SW480 (cell line): Measurements from ENCODE around the gene HIC1.

Source experiments
- DNase-seq: peaks from one replicate; pipeline ENCODE4 v3.0.0-alpha.2; 2016; ENCODE audit warnings: low spot score

The HIC1 gene

GRCh38 chr17:2044263-2044894 is 10.5 kb upstream of the HIC1 start:
- DNase-seq: no peak

- no peak for DNase-seq
Measured at GRCh38 chr17:2047590-2047989, 7.3 kb upstream of the HIC1 start.

- no peak for DNase-seq
Measured at GRCh38 chr17:2048805-2049204, 6.1 kb upstream of the HIC1 start.

DNA sequence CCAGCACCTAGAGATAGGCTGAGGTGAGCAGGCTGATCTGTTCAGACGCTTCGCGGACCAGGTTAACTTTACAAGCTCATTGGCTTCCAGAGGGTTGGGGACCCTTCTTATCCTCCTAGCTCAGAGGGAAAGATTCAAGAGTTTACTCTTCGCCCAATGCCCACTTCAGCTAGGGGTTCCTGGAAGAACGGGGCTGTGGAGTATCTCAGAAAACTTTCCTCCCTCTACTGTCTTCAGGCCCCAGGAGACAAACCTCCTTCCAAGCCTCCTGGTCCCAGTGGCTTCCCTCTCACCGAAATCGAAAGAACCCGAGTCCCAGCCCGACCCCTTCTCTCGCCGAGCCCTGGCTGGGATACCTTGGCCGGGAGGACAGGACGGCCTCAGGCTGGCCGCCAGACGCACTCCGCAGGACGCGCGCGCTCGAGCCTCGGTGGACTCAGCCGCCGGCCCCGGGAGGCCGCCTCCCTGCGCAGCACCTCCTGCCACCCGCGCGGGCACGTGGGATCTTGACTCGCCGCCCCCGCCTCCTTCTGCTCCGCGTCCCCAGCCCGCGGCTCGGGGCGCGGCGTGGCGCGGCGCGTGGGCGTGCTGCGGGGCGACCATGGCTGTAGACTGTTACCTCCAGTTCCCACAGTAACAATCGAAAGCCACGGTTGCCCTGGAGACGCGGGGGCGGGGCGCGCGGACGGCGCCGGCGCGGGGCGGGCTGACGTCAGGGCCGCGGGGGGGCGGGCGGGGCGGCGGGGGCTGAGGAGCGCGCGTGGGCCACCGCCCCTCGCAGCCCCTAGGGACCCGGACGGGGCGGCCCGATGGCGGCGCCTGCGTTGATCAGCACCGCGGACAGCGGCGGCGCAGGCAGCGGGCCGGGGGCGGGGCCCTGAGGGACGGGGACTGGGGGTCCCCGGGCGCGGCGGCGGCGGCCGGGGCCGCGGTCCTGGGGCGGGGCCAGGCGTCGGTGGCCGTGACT is 5.3 kb upstream of the HIC1 start:
- DNase-seq: peak; percentile 77

DNA sequence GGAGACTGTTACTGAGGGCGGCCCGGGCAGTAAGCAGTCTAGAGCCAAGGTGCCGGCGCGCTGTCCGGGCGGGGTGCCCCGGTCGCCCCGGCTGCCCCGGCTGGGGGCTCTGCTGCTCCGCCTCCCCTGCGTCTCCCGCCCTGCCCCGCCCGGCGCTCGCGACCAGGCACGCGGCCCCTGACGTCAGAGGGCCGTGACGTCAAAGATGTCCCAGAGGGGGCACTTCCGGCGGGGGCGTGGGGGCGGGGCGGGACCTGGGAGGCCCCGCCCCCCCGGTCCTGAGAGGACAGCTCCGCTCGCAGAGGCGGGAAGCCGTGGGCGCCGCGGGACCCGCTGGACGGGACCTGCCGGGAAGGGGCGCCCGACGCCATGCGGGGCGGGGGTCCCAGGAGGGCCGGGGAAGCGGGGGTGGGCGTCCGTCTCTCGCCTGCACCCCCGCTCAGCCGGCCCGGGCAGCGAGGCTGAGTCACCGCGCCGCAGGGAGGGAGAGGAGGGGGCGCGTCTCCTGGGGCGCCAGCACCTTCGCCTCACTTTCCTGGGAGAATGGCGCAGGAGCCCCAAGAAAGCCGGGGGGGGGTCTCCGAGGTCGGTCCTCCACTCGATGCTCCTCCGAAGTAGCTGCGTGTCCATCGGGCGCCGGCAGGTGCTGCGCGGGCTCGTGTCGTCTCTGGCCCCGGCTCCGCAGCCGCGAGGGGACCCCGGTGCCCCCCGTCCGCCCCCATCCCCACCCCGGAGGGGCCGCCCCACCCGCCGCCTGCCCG is 4.4 kb upstream of the HIC1 start:
- peak; percentile 68 for DNase-seq

GRCh38 chr17:2051061-2051932 is 3.6 kb upstream of the HIC1 start:
- DNase-seq: peak; percentile 29

DNA sequence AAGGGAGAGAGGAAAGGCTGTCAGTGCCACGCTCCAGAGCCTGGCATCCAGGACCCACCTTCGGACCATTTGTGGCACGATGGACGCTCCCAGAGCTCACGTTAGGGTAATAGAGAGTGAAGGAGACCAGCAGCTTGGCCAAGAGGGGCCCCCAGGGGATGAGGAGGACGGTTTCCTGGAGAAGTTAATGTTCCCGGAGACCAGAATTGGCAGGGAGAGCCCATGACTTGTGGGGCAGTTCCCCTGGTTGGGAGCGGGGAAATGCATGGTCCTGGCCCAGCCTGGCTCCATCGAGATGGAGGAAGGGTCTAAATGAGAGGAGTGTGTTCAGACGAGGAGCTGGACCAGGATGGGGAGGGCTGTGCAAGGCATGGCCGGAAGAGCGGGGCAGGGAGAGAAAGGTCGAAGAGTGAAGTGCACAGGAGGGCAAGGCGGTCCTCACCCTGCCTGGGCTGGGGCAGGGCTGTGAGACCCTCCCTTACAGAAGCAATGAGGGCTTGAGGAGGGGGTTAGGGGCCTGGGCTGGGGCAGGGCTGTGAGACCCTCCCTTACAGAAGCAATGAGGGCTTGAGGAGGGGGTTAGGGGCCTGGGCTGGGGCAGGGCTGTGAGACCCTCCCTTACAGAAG is 2.9 kb upstream of the HIC1 start:
- DNase-seq: no peak

DNA sequence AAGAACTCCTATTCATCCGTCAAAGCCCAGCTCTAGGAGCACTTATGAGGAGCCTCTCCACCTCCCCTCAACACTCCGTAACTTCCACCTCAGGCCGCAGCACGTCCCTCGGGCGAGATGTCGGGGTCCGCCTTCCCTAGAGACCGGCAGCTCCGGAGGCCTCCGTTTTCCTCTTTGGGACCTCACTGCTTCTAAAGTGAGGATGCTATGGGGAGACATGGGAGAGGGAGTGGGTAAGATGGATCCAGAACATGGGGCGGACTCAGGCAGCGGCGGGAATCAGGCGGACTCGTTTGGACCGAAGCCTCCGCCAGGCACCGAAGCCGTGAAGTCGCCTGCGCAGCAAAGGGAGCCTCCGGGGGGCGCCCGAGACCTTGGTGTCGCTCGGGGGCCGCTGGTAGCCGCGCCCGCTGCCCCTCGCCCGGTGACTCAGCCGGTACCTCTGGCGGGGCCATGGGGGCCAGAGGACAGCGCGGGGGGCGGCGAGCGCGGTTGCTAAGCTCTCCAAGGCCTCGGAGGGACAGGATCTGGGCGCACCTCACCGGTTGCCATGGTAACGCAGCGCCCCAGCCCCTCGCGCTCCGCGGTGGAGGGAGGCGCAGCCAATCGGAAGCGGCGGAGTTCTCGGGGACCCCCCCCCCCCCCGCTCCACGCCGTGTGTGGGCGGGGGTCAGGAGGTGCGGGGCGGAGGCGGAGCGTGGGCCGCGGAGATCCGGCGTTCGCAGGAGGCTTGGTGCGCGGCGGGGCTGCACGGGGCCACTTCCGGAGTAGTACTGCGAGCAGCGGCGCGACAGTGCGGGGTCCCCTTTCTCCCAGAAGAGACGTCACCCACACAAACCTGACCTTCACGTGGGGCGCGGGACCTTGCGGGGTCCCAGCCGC is 1.3 kb upstream of the HIC1 start:
- DNase-seq: peak; percentile 62

GRCh38 chr17:2054262-2054511 is 716 bp upstream of the HIC1 start:
- no peak for DNase-seq

- no peak for DNase-seq
Measured at GRCh38 chr17:2055292-2056205, 646 bp downstream of the HIC1 start.

GRCh38 chr17:2056206-2057174 is 1.6 kb downstream of the HIC1 start:
- DNase-seq: no peak

DNA sequence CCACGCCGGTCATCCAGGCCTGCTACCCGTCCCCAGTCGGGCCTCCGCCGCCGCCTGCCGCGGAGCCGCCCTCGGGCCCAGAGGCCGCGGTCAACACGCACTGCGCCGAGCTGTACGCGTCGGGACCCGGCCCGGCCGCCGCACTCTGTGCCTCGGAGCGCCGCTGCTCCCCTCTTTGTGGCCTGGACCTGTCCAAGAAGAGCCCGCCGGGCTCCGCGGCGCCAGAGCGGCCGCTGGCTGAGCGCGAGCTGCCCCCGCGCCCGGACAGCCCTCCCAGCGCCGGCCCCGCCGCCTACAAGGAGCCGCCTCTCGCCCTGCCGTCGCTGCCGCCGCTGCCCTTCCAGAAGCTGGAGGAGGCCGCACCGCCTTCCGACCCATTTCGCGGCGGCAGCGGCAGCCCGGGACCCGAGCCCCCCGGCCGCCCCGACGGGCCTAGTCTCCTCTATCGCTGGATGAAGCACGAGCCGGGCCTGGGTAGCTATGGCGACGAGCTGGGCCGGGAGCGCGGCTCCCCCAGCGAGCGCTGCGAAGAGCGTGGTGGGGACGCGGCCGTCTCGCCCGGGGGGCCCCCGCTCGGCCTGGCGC is 2.4 kb downstream of the HIC1 start:
- no peak for DNase-seq

GRCh38 chr17:2057760-2058585 is 3.1 kb downstream of the HIC1 start:
- no peak for DNase-seq

GRCh38 chr17:2058586-2059546 is 4.0 kb downstream of the HIC1 start:
- no peak for DNase-seq

DNA sequence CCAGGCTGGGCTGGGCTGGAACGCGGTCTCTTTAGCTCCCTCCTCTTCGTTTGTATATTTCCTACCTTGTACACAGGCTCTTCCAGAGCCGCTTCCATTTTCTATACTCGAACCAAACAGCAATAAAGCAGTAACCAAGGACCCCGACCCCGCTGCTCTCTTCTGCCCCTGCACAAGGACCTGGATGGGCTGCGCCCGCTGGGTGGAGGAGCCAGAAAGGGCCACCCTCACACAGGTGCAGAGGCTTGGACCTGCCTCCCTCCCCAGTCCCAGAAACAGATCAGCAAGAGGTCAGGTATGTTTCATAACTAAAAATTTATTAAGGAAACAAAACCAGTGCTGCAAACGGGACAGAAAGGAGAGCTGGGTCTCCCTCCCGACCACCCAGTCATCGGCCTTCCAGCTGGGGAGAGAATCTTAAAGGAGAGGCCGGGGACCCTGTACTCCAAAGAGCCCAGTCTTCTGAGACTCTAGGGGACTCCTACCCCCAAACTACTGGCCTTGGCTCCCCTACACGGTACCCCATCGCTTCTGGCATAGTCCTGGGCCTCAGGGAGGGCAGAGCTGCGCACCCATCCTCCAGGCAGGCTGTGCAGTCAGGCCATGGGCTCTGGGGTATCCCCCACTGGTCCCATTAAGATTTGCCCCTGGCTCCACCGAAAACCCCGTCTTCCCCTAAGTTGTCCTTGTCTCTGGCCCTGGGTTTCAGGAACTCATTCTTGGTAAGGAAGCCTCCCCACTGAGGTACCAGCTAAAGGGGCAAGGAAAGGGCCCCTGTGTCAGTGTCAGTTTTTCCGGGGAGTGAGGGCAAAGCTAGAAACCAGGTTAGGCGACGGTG is 4.9 kb downstream of the HIC1 start:
- no peak for DNase-seq
